Activated naive CD4-positive, alpha-beta T cell treated with Interleukin-2 at 50 U/mL for 16 hours (primary cell): ENCODE measurements around the gene REG4.

Experiments
- DNase-seq: peaks from one replicate; pipeline ENCODE4 v3.0.0-alpha.2; 2020

REG4 gene

DNA sequence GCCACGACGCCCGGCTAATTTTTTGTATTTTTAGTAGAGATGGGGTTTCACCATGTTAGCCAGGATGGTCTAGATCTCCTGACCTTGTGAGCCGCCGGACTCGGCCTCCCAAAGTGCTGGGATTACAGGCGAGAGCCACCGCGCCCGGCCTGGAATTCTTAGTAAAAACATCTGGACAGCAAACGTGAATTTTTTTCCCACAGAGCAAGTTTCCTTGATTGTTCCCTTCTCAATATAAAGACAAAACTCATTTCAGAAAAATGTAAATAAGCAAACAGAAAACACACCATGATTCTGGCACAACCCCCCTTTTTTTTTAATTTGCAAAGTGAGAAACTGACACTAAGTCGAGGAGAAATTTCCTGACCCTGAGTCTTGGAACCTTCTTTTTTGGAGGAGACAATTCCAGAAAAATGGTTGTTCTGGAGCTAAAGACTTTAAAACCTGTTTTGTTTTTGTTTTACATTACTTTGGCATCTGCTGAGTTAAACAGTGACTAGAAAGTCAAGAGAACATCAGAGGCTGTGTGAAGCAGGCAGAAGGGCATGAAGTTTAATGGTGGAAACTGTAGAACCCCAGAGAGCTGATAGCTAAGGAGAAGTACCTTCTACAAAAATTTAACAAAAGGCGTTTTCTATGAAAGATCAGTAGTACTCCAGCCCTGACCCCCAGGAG lies 32.2 kb downstream of the REG4 start:
- no peak for DNase-seq

DNA sequence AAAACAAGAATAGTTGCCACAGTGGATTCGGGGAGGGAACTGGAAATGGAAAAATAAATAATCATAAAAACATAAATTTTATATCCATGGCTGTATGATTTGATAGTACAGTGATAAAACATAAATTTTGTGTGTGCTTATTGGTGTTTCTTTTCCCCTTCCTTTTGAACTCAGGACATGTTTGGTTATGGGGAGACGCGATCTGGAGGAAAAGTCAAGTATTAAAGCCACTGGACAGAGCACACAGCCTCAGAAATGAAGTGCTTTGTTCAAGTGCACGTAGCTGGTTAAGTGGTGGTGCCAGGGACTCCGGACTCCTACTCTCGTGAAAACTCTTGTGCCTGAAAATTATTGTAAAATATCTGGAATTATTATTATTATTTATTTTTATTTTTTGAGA lies 32.9 kb downstream of the REG4 start:
- DNase-seq: no peak

DNA sequence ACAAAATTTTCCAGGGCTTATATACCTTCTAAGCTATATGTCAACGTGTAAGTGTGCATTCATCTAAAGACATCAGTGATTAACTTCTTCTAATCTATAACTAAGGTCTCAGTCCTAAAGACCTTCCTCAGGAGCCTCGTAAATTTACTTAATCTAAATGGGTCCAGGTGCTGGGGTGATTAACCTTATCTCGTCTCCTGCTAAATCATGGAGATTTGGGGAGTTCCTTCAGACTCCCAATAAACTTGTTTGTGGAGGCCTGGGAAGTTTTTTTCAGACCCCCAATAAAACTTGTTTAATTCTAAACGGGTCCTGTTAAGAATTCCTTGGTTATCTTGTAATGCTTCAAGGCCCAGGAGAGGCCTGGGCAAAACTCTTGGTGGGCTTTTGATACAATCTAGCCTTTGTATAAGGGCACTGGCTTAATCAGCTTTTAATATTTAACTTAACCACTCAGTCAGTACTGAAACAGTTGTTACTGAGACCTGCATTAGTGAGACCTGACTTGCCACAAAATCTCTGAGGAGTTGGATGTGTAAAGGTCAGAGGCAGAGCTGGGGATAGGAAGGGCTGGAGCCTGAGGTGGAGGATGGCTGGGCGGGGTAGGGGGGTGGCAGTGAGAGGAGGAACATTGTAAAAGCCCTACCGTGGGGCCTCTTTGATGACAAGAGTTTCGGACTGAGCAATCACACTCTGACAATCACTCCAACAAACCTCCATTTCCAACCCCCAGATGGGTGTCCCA lies 36.3 kb downstream of the REG4 start:
- no peak for DNase-seq

DNA sequence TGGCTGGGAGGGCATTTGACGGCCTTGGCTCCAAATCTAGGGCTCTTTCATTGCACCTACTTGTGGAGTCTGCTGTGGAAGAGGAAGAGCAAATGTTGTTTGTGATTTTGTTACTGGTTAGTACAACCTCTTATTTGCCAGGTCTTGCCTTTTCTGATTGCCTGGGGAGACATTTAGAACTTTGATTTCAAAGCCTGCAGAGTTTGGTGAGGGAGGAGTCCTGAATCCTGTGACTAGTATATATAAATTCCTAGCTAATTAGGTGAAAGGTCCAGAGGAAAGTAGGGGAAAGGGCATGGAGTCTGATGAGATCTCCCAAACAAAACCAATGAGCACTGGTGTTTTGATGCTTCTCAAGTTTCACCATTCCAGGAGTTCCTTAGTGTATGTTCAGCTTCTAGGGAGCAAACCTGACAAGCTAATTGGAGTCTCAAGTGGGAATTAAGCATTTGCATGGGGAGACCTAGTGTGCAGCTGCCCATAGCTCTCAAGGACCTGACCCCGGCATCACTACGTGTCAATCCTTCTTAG lies 37.5 kb downstream of the REG4 start:
- no peak for DNase-seq

- no peak for DNase-seq
Measured at GRCh38 chr1:119772298-119772697, 39.0 kb downstream of the REG4 start.

DNA sequence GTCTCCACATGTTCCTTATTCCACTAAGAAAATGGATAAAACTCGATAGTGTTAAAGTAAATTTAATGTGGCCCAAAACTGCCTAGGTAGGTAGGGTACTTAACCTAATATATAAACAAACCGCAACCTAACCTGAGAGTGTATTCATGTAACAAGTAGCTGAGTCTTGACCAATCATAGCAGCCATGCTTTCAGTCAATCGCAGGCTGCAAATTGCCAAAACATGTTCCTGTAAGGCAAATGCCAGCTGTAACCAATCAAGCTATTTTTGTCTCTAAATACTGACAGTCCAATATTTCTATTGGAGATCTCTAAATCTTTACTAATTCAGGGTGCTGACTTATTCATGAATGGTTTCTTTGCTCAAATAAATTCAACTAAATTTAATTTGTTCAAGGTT lies 39.5 kb downstream of the REG4 start:
- no peak for DNase-seq

- DNase-seq: no peak
Measured at GRCh38 chr1:119771016-119771415, 40.2 kb downstream of the REG4 start.

GRCh38 chr1:119768778-119769177 lies 42.5 kb downstream of the REG4 start, which contains the start of gene HMGCS2:
HMGCS2 (minus strand) TSS chr1:119768905; CDS start chr1:119768844, 61 bp downstream.
- DNase-seq: no peak

GRCh38 chr1:119767486-119767885 lies 43.8 kb downstream of the REG4 start:
- DNase-seq: no peak

- DNase-seq: no peak
Measured at GRCh38 chr1:119766374-119766794, 44.9 kb downstream of the REG4 start.

DNA sequence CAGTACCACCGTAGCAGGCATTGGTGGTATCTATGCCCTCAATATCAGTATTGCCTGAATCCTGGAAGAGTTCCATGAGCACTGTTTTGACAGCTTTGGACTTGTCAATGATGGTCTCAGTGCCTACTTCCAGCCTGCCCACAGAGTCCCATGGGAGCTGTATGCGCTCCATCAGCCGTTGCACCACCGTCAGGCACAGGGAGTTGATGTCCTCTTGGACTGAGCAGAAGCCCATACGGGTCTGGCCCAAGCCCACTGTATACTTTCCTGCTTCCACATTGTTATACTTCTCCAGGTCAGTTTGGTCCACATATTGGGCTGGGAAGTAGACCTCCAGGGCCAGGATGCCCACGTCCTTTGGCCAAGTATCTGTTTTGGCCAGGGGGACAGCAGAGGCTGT lies 47.0 kb downstream of the REG4 start:
- no peak for DNase-seq

GRCh38 chr1:119762953-119763352 lies 48.3 kb downstream of the REG4 start:
- no peak for DNase-seq

DNA sequence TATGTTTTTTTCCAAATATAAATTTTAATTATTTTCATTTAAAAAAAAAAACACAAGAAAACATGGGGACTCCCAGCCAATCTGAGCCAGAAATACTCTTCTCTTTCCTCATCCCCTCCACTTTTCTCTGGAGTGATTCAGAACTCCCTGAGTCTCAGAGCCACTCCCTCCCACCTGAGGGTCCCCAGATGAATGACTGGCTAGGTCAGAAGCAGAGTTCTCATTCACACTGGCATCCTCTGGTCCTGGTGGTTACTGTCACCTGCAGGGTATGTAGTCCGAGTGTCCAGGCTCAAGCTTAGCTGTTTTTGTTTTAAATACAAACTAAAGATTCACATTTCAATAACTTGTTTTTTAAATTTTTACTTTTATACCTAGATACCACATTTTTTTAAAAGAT lies 48.9 kb downstream of the REG4 start:
- no peak for DNase-seq

DNA sequence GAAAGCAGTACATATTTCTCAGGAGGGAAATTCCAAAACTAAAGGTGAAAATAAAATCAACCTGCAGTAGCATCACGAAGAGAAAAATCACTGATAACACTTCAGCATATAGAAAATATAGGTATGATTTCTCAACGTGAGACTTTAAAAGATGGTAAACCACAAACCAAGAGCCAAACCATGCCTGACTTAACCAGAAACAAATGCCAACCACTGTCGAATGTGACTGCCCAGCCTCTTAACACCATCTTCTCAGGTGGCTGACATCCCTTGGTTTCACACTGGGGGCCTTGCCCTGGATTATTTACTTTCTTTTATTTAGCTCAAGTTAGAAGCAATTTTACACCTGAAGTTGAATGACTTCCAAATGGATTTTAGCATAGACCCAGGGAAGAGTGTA lies 52.7 kb downstream of the REG4 start:
- DNase-seq: no peak

DNA sequence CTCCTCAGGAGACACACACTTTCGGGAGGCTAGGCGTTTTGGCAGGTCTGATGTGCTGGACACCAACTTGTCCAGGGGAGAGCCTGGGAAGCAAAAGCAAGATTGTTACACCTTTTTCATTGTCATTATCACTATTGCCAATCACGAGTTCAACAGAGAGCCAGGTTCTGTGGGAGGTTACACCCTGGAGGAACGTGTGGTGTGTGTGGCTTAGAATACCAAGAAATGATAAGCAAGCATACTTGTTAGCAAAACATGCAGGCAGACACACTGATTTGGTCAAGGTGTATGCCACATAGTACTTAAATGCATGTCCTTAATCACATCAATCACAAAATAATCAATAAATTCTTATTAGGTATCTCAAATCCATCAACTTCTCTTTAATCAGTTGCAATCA lies 58.7 kb downstream of the REG4 start:
- DNase-seq: no peak

- DNase-seq: no peak
Measured at GRCh38 chr1:119748040-119748439, 63.2 kb downstream of the REG4 start.

GRCh38 chr1:119747451-119747850 lies 63.8 kb downstream of the REG4 start:
- DNase-seq: no peak

- DNase-seq: no peak
Measured at GRCh38 chr1:119745034-119745433, 66.2 kb downstream of the REG4 start.

- no peak for DNase-seq
Measured at GRCh38 chr1:119744598-119744942, 66.7 kb downstream of the REG4 start.
